ENCODE data around the gene HOGA1.
A peak's percentile ranks its signal among the peaks of the same experiment; 100 is the strongest.
"Not testable (repeated sequence)": the region's sequence is repeated elsewhere in the genome, so short reads cannot be mapped to it uniquely, and the experiment has no call there.

The HOGA1 gene

DNA sequence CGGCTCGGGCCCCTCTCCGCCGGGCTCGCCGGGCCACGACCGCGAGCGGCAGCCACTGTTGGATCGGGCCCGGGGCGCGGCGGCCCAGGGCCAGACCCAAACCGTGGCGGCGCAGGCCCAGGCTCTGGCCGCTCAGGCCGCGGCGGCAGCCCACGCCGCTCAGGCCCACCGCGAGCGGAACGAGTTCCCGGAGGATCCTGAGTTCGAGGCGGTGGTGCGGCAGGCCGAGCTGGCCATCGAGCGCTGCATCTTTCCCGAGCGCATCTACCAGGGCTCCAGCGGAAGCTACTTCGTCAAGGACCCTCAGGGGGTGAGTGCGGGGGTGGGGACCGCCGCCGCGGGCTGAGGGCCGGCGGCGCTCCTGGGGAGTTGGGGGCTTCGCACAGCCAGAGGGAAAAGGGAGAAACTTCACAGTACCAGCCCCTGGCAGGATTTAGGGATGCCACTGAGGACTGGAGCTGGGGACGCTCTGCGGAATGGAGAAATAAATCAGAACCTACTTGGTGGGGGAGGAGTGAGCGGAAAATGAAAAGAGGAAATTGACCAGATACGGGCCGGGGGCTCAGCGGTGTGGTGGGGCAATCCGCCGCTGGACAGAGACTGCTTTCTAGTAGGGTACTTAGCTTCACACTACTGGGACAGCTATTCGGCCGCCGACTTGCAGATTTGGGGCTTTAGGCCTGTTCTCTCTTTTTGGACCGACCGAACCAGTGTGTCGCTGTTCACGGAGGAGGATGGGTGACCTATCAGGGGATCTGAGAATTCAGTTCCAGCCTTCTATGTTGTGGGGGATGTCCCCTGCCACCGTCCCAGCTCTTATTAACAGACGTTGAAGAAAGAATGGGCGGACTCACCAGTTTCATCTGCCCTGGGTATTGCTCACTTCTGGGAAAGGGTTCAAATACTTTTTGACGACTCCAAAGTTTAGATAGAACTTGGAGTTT lies 57.0 kb downstream of the HOGA1 start:
- Mint-ChIP-seq H3K27ac (peak overlapping the region; percentile 82), H3K4me3 (peak overlapping the region; percentile 92), H3K4me1 (peaks cover 26% of the 10 kb centered on the region), H3K9me3 (no peaks in the 10 kb centered on the region), H3K36me3 (peaks cover 23% of the 10 kb centered on the region)
- peak; percentile 20 to 60 for DNase-seq (ENCODE audit: low spot score in 2 of 2)
- peak; percentile 19 for ATAC-seq

DNA sequence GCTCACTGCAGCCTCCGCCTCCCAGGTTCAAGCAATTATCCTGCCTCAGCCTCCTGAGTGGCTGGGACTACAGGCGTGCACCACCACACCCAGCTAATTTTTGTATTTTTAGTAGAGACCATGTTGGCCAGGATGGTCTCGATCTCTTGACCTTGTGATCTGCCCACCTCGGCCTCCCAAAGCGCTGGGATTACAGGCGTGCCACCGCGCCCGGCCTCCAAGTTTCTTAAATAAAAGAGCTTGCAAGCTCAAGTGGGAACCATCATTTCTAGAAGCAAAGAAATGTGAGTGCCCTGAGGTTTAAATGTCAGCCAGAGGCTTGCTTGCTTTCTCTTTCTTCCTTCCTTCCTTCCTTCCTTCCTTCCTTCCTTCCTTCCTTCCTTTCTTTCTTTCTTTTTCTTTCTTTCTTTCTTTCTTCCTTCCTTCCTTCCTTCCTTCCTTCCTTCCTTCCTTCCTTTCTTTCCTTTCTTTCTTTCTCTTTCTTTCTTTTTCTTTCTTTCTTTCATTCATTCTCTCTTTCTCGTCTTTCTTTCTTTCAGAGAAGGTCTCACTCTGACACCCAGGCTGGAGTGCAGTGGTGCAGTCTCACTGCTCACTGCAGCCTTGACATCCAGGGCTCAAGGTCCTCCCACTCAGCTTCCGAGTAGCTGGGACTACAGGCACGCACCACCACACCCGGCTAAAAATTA lies 58.4 kb downstream of the HOGA1 start:
- DNase-seq (ENCODE audit: low spot score in 2 of 2); ATAC-seq; H3K9me3 Mint-ChIP-seq: not testable (repeated sequence)
- Mint-ChIP-seq H3K4me1 (peaks cover 30% of the 10 kb centered on the region), H3K4me3 (peak overlapping the region; percentile 92), H3K27ac (peak overlapping the region; percentile 5), H3K36me3 (peaks cover 23% of the 10 kb centered on the region)

- Mint-ChIP-seq H3K9me3 (no peaks in the 10 kb centered on the region), H3K27ac (no peak overlapping the region), H3K4me1 (peaks cover 35% of the 10 kb centered on the region), H3K36me3 (peaks cover 23% of the 10 kb centered on the region), H3K4me3 (no peak overlapping the region)
- DNase-seq (ENCODE audit: low spot score in 2 of 2) (no peak), ATAC-seq (no peak)
Measured at GRCh38 chr10:97643441-97643985, 59.3 kb downstream of the HOGA1 start.

- H3K27ac Mint-ChIP-seq, result no peak overlapping the region
- H3K36me3 Mint-ChIP-seq, result peaks cover 23% of the 10 kb centered on the region
- no peak for ATAC-seq
- peaks cover 43% of the 10 kb centered on the region for H3K4me1 Mint-ChIP-seq
- H3K4me3 Mint-ChIP-seq, result no peak overlapping the region
- H3K9me3 Mint-ChIP-seq, result no peaks in the 10 kb centered on the region
- DNase-seq (ENCODE audit: low spot score in 2 of 2), result no peak
Measured at GRCh38 chr10:97644936-97645335, 60.7 kb downstream of the HOGA1 start.

DNA sequence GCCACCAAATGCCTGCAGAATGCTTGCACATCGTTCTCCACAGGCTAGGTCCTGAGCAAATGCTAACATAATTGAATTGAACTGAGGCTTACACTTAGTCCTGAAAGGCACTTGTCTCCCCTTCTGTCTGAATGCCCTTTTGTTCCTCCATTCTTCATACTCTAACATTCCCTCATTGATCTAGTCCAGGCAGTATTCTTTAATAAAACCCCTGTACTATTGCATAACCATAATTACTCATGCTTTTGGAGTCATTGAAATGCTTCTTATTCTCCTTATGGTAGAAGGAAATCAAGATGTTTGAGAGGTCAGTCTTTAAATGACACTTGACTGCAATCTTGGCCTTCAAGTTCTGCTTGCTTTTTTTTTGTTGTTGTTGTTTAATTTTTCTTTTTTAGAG lies 63.4 kb downstream of the HOGA1 start:
- DNase-seq (ENCODE audit: low spot score in 2 of 2) (no peak), ATAC-seq (no peak)
- Mint-ChIP-seq H3K4me3 (no peak overlapping the region), H3K9me3 (no peaks in the 10 kb centered on the region), H3K27ac (peak overlapping the region; percentile 92), H3K4me1 (peaks cover 26% of the 10 kb centered on the region), H3K36me3 (peaks cover 29% of the 10 kb centered on the region)

DNA sequence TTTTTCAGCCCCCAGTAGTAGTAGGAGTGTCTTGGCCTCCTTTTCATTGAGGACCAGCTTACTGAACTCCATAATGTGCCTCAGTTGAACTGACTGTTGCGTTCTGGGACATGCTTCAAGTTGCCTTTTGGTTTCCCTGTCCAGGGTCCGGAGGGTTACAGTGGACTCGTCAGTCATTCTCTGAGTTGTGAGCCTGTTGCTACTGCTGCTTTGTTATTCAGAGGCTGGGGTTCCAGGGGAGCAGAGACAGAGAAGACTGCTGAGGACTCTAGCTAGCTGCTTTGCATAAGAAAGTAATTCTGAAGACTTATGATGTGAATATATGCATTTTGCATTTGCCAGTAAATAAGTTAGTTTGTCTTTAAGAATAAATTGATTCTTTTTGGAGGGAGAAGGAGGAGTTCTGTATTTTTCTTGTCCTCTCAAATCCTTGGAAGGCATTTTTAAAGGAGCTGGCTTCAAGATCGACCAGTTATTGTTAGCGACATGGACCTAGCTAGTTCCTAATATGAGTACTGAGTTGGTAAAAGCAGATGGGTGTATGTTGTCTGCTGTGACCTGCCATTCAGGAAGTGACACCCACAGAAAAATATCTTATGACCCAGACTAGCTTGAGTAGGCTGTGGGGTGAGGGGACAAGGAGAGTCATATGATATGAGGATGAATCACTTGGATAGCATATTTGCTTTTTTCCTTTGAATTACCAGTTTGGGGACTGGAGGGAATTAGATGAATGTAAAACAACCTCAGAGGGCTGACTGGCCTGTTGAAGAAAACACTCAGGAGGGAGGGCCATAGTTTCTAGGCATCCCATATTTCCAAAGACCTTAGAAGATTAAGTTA lies 64.6 kb downstream of the HOGA1 start:
- Mint-ChIP-seq H3K4me3 (peak overlapping the region; percentile 52), H3K4me1 (peaks cover 23% of the 10 kb centered on the region), H3K9me3 (no peaks in the 10 kb centered on the region), H3K36me3 (peaks cover 41% of the 10 kb centered on the region), H3K27ac (peak overlapping the region; percentile 92)
- ATAC-seq, result peak; percentile 100
- peak; percentile 8 to 66 for DNase-seq (ENCODE audit: low spot score in 2 of 2)

DNA sequence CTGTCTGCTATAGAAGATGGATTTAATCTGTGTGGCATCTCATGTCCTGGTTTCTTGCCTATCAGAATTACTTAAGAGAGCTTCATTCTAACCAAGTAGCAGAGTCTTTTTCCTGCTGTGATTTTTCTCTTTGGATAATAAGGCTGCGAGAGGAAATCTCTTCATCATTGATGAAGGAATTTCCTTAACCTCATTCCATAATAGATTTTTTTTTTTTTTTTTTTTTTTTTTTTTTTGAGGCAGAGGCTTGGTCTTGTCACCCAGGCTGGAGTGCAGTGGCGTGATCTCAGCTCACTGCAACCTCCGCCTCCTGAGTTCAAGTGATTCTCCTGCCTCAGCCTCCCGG lies 65.2 kb downstream of the HOGA1 start:
- H3K4me3 Mint-ChIP-seq, result peak overlapping the region; percentile 52
- not testable (repeated sequence) for DNase-seq (ENCODE audit: low spot score in 2 of 2)
- H3K27ac Mint-ChIP-seq, result peak overlapping the region; percentile 92

GRCh38 chr10:97650726-97651125 lies 66.5 kb downstream of the HOGA1 start:
- Mint-ChIP-seq H3K36me3 (peaks cover 49% of the 10 kb centered on the region), H3K27ac (no peak overlapping the region), H3K4me1 (peaks cover 23% of the 10 kb centered on the region), H3K9me3 (no peaks in the 10 kb centered on the region), H3K4me3 (no peak overlapping the region)
- DNase-seq (ENCODE audit: low spot score in 2 of 2) (no peak), ATAC-seq (no peak)

More for the DNA sequence above, 65.2 kb downstream of the HOGA1 start:
- Mint-ChIP-seq H3K36me3 (peaks cover 47% of the 10 kb centered on the region), H3K4me1 (peaks cover 23% of the 10 kb centered on the region)
- ATAC-seq, H3K9me3 Mint-ChIP-seq: not testable (repeated sequence)

- Mint-ChIP-seq H3K36me3 (peaks cover 60% of the 10 kb centered on the region), H3K27ac (no peak overlapping the region)
Measured at GRCh38 chr10:97651773-97652172, 67.6 kb downstream of the HOGA1 start.

DNA sequence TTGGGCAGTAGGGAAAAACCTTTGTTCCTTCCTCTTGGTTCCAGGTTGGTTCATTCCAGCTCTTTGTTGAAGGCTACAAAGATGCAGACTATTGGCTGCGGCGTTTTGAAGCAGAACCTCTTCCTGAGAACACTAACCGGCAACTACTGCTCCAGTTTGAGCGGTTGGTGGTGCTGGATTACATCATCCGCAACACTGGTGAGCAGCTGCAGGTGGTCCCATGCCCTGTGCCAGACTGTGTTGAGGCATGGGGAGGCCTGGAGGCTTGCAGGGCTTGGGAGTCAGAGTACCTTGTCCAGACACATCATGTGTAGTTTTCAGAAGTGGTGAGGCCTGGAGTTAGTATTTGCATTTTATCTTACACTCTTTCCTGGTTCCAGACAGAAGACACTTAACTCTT lies 72.6 kb downstream of the HOGA1 start:
- no peak for DNase-seq (ENCODE audit: low spot score in 2 of 2)
- Mint-ChIP-seq H3K36me3 (peaks cover 99% of the 10 kb centered on the region), H3K4me3 (no peak overlapping the region), H3K27ac (peak overlapping the region; percentile 65), H3K4me1 (peaks cover 5% of the 10 kb centered on the region), H3K9me3 (no peaks in the 10 kb centered on the region)
- ATAC-seq, result no peak

More at GRCh38 chr10:97651773-97652172, 67.6 kb downstream of the HOGA1 start:
- no peak for ATAC-seq
- DNase-seq (ENCODE audit: low spot score in 2 of 2), result no peak
- H3K9me3 Mint-ChIP-seq, result no peaks in the 10 kb centered on the region
- H3K4me3 Mint-ChIP-seq, result no peak overlapping the region
- peaks cover 23% of the 10 kb centered on the region for H3K4me1 Mint-ChIP-seq

DNA sequence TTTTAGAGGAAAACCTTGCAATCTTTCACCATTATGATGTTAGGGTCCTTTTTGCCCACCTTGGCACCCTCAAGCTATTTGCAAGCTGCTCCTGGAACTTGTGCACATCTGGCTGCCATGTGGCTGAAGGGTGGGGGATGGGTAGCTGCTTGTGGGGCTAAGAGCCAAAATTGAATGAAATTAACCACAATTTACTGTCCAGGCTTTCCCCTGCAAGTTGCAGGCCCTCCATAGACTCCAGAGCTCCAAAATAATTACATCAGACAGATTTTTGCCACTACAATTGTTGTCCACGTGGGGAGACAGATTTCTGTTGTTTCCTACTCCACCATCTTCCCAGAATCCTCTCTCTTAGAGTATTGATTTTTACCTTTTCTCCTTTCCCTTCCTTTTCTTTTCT lies 75.4 kb downstream of the HOGA1 start:
- Mint-ChIP-seq H3K36me3 (peaks cover 98% of the 10 kb centered on the region), H3K4me3 (no peak overlapping the region), H3K4me1 (no peaks in the 10 kb centered on the region), H3K9me3 (no peaks in the 10 kb centered on the region), H3K27ac (no peak overlapping the region)
- ATAC-seq (no peak), DNase-seq (ENCODE audit: low spot score in 2 of 2) (no peak)
